GM23338 (cell line): ENCODE results near the gene CNTNAP2.

Experiments used
- CREB1 ChIP-seq: fragments of 250-450 bp; sonication (Bioruptor Pico); IDR thresholded peaks from 2 replicates; pipeline ENCODE4 v1.5.0; 2020; ENCODE audit warnings: low read depth, mild to moderate bottlenecking, moderate library complexity
- EZH2 ChIP-seq: fragments of 200-600 bp; sonication (generic); IDR thresholded peaks from one replicate; pipeline ENCODE4 v1.8.0; 2017; ENCODE audit warnings: antibody characterized with exemption, mild to moderate bottlenecking, low read depth; ENCODE audit not compliant: unreplicated experiment
- EZH2phosphoT487 ChIP-seq: fragments of 200-600 bp; sonication (generic); IDR thresholded peaks from one replicate; pipeline ENCODE4 v1.8.1; 2018; ENCODE audit warnings: antibody characterized with exemption; ENCODE audit not compliant: unreplicated experiment
- POLR2AphosphoS5 ChIP-seq: IDR thresholded peaks from 2 replicates; pipeline ENCODE4 v1.6.1; 2016; ENCODE audit warnings: antibody characterized with exemption, low read depth
- REST ChIP-seq: IDR thresholded peaks from one replicate; pipeline ENCODE4 v1.6.1; 2018; ENCODE audit warnings: antibody characterized with exemption; ENCODE audit not compliant: unreplicated experiment
- ZNF331 ChIP-seq: fragments of 250-450 bp; sonication (Bioruptor Pico); IDR thresholded peaks from 2 replicates; pipeline ENCODE4 v1.5.0; 2020; ENCODE audit warnings: low read depth, mild to moderate bottlenecking, moderate library complexity
- TF ChIP-seq, protein P1 (sequence below), 2 experiments: fragments of 200-600 bp in 1 of 2; sonication (generic) in 1 of 2; conservative IDR thresholded peaks; 2 replicates each; pipeline versions ENCODE4 v1.5.1 to v1.6.1; 2016 to 2017; ENCODE audit warnings: antibody characterized with exemption in 2 of 2, low read depth in 2 of 2, mild to moderate bottlenecking in 2 of 2, moderate library complexity in 1 of 2

- TF ChIP-seq, protein P1, sequence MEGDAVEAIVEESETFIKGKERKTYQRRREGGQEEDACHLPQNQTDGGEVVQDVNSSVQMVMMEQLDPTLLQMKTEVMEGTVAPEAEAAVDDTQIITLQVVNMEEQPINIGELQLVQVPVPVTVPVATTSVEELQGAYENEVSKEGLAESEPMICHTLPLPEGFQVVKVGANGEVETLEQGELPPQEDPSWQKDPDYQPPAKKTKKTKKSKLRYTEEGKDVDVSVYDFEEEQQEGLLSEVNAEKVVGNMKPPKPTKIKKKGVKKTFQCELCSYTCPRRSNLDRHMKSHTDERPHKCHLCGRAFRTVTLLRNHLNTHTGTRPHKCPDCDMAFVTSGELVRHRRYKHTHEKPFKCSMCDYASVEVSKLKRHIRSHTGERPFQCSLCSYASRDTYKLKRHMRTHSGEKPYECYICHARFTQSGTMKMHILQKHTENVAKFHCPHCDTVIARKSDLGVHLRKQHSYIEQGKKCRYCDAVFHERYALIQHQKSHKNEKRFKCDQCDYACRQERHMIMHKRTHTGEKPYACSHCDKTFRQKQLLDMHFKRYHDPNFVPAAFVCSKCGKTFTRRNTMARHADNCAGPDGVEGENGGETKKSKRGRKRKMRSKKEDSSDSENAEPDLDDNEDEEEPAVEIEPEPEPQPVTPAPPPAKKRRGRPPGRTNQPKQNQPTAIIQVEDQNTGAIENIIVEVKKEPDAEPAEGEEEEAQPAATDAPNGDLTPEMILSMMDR (conservative IDR thresholded peaks at IDR 0.05; ENCODE audit: low read depth in 2 of 2), result no peak
- TF ChIP-seq POLR2AphosphoS5, result no peak
- TF ChIP-seq ZNF331, result no peak
- no peak for TF ChIP-seq REST
- TF ChIP-seq EZH2, result no peak
- TF ChIP-seq EZH2phosphoT487, result no peak
- TF ChIP-seq CREB1 (CRISPR knock-in tag), result no peak
These were observed 1490.7 kb downstream of the CNTNAP2 start for GRCh38 chr7:147607157-147607800.
